ENCODE results near the gene RNLS. TPM values are rescaled to one million over a fixed set of nuclear protein-coding genes. Genes with fewer than 3 reads are reported as not detected.
A peak's percentile ranks its signal among the peaks of the same experiment; 100 is the strongest.

The RNLS gene
- total and polyA plus RNA-seq, 2 of the 4 experiments (the other 2 are of a cell fraction), result 4.5 to 7.0 TPM

DNA sequence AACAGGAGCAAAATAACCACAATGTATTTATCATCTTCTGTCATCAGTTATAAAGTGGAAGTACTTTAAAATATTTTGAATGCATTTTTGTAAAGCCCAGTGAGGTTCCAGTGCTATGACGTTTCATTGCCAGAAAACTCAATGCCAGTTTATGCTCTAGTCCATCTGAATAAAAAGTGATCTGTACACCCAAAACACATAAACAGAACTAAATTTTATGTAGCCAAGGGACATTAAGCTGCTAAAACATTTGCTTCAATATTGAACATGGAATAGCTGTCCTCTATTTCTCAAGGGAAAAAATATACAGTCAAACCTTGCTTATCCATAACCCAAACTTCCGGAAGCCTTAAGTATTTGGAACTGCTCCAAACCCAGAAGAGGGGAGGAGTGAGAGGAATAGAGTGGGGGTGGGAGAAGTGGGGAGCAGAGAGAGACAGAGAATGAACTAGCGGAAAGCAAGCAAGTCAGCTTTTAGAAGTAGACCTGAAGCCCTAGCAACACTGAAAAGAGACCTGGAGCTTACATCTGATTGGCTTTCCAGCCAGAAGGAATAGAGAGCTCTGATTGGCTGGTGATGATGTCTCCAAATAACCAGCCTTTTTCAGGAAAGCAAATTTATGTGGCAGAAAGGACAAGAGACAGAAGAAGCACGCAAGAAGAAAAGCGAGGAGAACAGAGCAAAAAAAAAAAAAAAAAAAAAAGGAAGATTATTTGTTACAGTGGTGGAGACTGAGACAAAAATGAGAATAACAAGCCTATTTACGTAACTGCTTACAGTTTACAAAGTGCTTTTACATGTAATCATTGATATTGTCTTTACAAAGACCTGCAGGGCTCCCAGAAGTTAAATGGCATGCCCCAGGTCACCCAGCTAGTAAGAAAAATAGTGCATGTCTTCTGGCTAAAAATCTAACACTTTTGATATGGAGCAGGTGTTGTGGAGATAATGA is 196.0 kb downstream of the RNLS start:
- WGBS, 2 experiments (ENCODE audit: extremely low coverage in 2 of 2, insufficient read length in 1 of 2), result 40% methylated on average over 1 of the region's 6 CpGs; no CpG with 5 or more reads in 1 of the 2 experiments
- no peak overlapping the region; the same call in 1 of the 2 replicates for H3K27ac ChIP-seq (ENCODE audit: insufficient read depth, low read length)

More for the DNA sequence above, 196.0 kb downstream of the RNLS start:
- DNase-seq (peak; percentile 82), ATAC-seq (ENCODE audit: low read depth) (peak; percentile 91)
- TF ChIP-seq BHLHE40 (IDR thresholded peaks at IDR 0.05; ENCODE audit: low read depth, low read length) (no peak), RFX5 (IDR thresholded peaks at IDR 0.05; ENCODE audit: low read depth, low read length) (peak; percentile 88)
- in situ Hi-C loops (cut with MboI; ENCODE audit: low sequenced_read_pairs) (loop anchor here (5.0 kb wide), 1 partner anchor 525 kb away; the partner anchor contains the start of genes KLLN and PTEN), intact Hi-C loops (cut with micrococcal nuclease) (loop anchor here (5.0 to 10.0 kb wide), 3 partner anchors 412 to 730 kb away; partner anchors contain the start of gene PAPSS2), dilution Hi-C loops (cut with HindIII; ENCODE audit: low sequenced_read_pairs, unreplicated experiment) (no loop called here)
- no peaks in the 10 kb centered on the region for H3K36me3 ChIP-seq (ENCODE audit: control insufficient read depth, insufficient read depth, low read length)
- H2BK120ac ChIP-seq (ENCODE audit: low read depth, low read length), result peak overlapping the region; percentile 62
- peak overlapping the region; percentile 58; the same call in 1 of the 2 replicates for H3K4me2 ChIP-seq (ENCODE audit: low read depth, low read length)
- ChIA-PET CTCF (interaction anchor here (0.7 to 1.1 kb wide), 2 partner anchors 13 to 541 kb away, joined by 3 to 4 read pairs; no protein-coding TSS in a partner anchor), POLR2A (ENCODE audit: unreplicated experiment) (interaction anchor here (0.6 to 0.7 kb wide), 2 partner anchors 42 to 520 kb away, joined by 3 to 19 read pairs; no protein-coding TSS in a partner anchor)
- no peaks in the 10 kb centered on the region for H3K27me3 ChIP-seq (ENCODE audit: control insufficient read depth, insufficient read depth, low read length)
- H2BK20ac ChIP-seq (ENCODE audit: low read depth, low read length), result peak overlapping the region; percentile 6; the same call in 1 of the 2 replicates
- no peak overlapping the region for H2AK5ac ChIP-seq (ENCODE audit: low read depth, low read length)
- H3K9me3 ChIP-seq (ENCODE audit: control insufficient read depth, insufficient read depth, low read length), result no peaks in the 10 kb centered on the region
- H4K8ac ChIP-seq (ENCODE audit: low read depth in 2 of 2, low read length in 2 of 2), result peak overlapping the region; percentile 27 to 70; a peak in 2 of 4 replicates
- peaks cover 2% of the 10 kb centered on the region; the same call in 1 of the 2 replicates for H3K4me1 ChIP-seq (ENCODE audit: control insufficient read depth, insufficient read depth, low read length)
- H3K56ac ChIP-seq (ENCODE audit: extremely low read depth, insufficient read depth, low read length), result no peak overlapping the region
- H4K20me1 ChIP-seq (ENCODE audit: insufficient read depth, low read length), result no peaks in the 10 kb centered on the region
- H3K4ac ChIP-seq (ENCODE audit: low read depth, low read length), result peak overlapping the region; percentile 14; the same call in 1 of the 2 replicates
- no peak overlapping the region for H3K4me3 ChIP-seq (ENCODE audit: insufficient read depth, low read depth, low read length)
- H4K91ac ChIP-seq (ENCODE audit: insufficient read depth, low read depth, low read length), result no peak overlapping the region
- no peaks in the 10 kb centered on the region for H3K9me1 ChIP-seq (ENCODE audit: insufficient read depth, low read length)
- H3K9ac ChIP-seq (ENCODE audit: low read depth, low read length), result no peak overlapping the region
- peak overlapping the region; percentile 8 for H2BK5ac ChIP-seq (ENCODE audit: low read depth, low read length, poor library complexity, severe bottlenecking)
- no peak overlapping the region for H3K18ac ChIP-seq (ENCODE audit: low read depth, low read length)
- H2BK15ac ChIP-seq (ENCODE audit: low read depth, low read length), result peak overlapping the region; percentile 17; the same call in 1 of the 3 replicates
- H3K23ac ChIP-seq (ENCODE audit: low read depth, low read length), result peak overlapping the region; percentile 62; the same call in 1 of the 2 replicates
- no peaks in the 10 kb centered on the region for H3K79me1 ChIP-seq (ENCODE audit: low read depth in 1 of 2, low read length in 2 of 2)
- H4K5ac ChIP-seq (ENCODE audit: low read depth, low read length), result no peak overlapping the region
- no TSS peak for BruUV-seq (replicated peaks)
- H2AFZ ChIP-seq (replicated peaks; ENCODE audit: low read length, poor library complexity), result peak overlapping the region; percentile 74
- H2AK9ac ChIP-seq (replicated peaks; ENCODE audit: low read depth, low read length, poor library complexity), result no peak overlapping the region
- no peak overlapping the region; the same call in 1 of the 2 replicates for H3K14ac ChIP-seq (replicated peaks; ENCODE audit: low read depth, low read length)

Measured in IMR-90 (cell line).